NOMO-1 (cell line): Measurements from ENCODE around the gene OVCA2.

Experiments
- DNase-seq, 2 experiments: peaks; one replicate each; lab custom pipeline; 2025; ENCODE audit not compliant: unreplicated experiment in 2 of 2; lab: John Stamatoyannopoulos, UW

OVCA2 gene

DNA sequence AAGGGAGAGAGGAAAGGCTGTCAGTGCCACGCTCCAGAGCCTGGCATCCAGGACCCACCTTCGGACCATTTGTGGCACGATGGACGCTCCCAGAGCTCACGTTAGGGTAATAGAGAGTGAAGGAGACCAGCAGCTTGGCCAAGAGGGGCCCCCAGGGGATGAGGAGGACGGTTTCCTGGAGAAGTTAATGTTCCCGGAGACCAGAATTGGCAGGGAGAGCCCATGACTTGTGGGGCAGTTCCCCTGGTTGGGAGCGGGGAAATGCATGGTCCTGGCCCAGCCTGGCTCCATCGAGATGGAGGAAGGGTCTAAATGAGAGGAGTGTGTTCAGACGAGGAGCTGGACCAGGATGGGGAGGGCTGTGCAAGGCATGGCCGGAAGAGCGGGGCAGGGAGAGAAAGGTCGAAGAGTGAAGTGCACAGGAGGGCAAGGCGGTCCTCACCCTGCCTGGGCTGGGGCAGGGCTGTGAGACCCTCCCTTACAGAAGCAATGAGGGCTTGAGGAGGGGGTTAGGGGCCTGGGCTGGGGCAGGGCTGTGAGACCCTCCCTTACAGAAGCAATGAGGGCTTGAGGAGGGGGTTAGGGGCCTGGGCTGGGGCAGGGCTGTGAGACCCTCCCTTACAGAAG is 10.2 kb downstream of the OVCA2 start:
- DNase-seq, result no peak

DNA sequence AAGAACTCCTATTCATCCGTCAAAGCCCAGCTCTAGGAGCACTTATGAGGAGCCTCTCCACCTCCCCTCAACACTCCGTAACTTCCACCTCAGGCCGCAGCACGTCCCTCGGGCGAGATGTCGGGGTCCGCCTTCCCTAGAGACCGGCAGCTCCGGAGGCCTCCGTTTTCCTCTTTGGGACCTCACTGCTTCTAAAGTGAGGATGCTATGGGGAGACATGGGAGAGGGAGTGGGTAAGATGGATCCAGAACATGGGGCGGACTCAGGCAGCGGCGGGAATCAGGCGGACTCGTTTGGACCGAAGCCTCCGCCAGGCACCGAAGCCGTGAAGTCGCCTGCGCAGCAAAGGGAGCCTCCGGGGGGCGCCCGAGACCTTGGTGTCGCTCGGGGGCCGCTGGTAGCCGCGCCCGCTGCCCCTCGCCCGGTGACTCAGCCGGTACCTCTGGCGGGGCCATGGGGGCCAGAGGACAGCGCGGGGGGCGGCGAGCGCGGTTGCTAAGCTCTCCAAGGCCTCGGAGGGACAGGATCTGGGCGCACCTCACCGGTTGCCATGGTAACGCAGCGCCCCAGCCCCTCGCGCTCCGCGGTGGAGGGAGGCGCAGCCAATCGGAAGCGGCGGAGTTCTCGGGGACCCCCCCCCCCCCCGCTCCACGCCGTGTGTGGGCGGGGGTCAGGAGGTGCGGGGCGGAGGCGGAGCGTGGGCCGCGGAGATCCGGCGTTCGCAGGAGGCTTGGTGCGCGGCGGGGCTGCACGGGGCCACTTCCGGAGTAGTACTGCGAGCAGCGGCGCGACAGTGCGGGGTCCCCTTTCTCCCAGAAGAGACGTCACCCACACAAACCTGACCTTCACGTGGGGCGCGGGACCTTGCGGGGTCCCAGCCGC is 11.8 kb downstream of the OVCA2 start:
- DNase-seq, result peak; percentile 24 to 54

GRCh38 chr17:2054262-2054511 is 12.4 kb downstream of the OVCA2 start:
- DNase-seq, result no peak

DNA sequence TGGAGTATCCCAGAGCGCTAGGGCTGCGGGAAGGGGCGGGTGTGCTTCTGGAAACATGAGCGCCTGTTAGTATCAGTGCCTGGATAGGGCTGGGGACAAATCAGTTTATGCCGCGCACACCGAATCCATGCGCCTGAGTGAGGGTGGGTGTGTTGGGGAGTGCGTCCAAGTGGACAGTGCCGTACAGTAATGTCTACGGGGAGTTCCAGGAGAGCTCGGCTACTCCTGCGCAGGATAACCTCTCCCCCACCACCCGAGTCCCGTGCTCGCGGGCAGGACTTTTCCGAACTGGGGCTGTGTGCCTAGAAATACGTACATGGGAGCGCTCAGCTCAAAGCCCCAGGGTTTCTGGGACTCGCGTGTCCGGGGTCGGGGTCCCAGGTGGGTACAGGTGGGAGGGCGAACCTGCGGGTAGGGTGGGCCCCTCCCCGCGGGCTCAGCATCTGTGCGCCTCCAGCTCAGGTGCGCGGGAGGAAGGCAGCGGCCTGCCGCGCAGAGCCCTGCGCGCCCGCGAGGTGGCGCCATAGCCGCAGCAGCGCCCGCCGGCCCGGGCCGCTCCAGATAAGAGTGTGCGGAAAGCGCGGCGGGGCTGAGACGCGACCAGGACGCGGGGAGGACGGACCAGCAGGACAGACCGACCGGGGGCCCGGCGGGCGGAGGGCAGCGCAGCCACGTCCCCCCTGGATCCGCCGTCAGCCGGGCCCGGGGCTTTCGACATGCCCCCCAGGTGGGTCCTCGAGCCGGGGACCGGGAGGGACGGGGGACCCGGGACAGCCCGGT is 12.9 kb downstream of the OVCA2 start, which contains the start of gene HIC1:
HIC1 (plus strand) TSS at position 592 of the 780 bp plus-strand sequence. CDS start 1,588 bp downstream, outside the sequence.
- DNase-seq, result peak; percentile 56 to 75

- no peak for DNase-seq
Measured at GRCh38 chr17:2055292-2056205, 13.7 kb downstream of the OVCA2 start.

GRCh38 chr17:2056206-2057174 is 14.7 kb downstream of the OVCA2 start:
- DNase-seq, result peak in 1 of 2 experiments; percentile 15

- DNase-seq, result no peak
Measured at GRCh38 chr17:2057175-2057759, 15.4 kb downstream of the OVCA2 start.

- no peak for DNase-seq
Measured at GRCh38 chr17:2057760-2058585, 16.2 kb downstream of the OVCA2 start.

DNA sequence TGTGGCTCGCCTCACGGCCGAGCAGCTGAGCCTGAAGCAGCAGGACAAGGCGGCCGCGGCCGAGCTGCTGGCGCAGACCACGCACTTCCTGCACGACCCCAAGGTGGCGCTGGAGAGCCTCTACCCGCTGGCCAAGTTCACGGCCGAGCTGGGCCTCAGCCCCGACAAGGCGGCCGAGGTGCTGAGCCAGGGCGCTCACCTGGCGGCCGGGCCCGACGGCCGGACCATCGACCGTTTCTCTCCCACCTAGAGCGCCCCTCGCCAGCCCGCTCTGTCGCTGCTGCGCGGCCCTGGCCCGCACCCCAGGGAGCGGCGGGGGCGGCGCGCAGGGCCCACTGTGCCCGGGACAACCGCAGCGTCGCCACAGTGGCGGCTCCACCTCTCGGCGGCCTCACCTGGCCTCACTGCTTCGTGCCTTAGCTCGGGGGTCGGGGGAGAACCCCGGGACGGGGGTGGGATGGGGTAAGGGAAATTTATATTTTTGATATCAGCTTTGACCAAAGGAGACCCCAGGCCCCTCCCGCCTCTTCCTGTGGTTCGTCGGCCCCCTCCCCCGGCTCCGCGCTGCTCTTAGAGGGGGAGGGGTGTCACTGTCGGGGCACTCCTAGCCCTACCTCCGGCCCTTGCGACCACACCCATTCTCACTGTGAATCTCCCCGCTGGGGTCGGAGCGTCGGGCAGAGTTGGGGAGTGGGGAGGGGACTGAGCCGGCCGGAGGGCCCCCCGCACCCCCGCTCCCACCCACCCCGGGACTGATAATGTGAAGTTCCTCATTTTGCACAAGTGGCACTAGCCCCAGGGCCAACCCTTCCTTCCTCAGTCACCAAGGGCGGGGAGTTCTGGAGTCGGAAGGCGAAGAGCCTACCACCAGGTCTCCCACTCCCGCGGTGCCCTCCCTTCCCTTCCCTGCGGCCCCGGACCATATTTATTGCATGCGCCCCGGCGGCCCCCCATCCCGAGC is 17.0 kb downstream of the OVCA2 start:
- DNase-seq, result peak; percentile 73 to 82

- no peak for DNase-seq
Measured at GRCh38 chr17:2059547-2060384, 17.9 kb downstream of the OVCA2 start.

GRCh38 chr17:2060385-2060658 is 18.5 kb downstream of the OVCA2 start:
- no peak for DNase-seq

GRCh38 chr17:2060681-2061440 is 19.0 kb downstream of the OVCA2 start:
- no peak for DNase-seq

DNA sequence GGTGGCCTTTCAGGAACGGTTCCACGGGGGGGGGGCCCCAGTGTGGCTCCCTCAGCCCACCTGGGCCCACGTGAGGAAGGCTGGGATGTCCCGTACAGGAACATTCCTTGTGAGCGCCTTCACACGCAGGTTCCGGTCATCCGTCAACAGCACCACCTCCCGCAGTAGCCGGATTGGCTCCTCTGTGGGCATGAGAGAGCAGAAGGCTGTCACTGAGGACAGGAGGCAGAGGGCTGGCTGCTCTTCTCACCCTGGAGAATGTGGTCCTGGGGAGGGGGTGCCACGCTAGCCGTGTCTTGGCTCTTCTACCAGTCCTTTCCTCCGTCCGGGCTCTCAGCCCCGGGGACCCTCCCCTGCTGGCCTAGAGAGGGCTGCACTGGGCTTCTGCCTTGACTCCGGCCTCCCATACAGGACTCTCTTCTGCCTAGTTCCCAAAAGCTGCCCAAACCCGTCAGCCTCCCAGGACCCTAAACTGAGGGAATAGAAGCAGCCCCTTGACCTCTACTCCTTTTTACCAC is 19.7 kb downstream of the OVCA2 start:
- no peak for DNase-seq

- DNase-seq, result no peak
Measured at GRCh38 chr17:2062571-2063183, 20.9 kb downstream of the OVCA2 start.
